Panc1 (cell line): ENCODE data around the gene QSOX1. TPM values are rescaled to one million over a fixed set of nuclear protein-coding genes. Genes with fewer than 3 reads are reported as not detected.
"Not testable (repeated sequence)": the region's sequence is repeated elsewhere in the genome, so short reads cannot be mapped to it uniquely, and the experiment has no call there.

Source experiments
- ATAC-seq: fragments of 200-7000 bp; cut with Tn5 transposase; 2 replicates; pipeline ENCODE4 v1.9.1; 2020; ENCODE audit warnings: mild to moderate bottlenecking, moderate library complexity
- BruUV-seq: library from RNA; stranded (reverse); fragments of 400-500 nt; replicated peaks from 2 replicates; lab custom pipeline; 2021; lab: Mats Ljungman, UMichigan
- CTCF ChIA-PET: fragments of 300-600 bp; sonication (Branson Sonifier 250); formaldehyde crosslinking; loops from one replicate; lab custom pipeline; 2022; ENCODE audit warnings: antibody characterized with exemption; lab: Charles Lee
- POLR2A ChIA-PET: fragments of 300-600 bp; sonication (Branson Sonifier 250); formaldehyde crosslinking; loops from one replicate; lab custom pipeline; 2022; ENCODE audit warnings: antibody characterized with exemption; lab: Charles Lee
- DNase-seq: peaks from one replicate; pipeline ENCODE4 v3.0.0-alpha.2; 2010; ENCODE audit warnings: low read depth, low spot score
- H3K27ac ChIP-seq: 2 replicates; pipeline ENCODE4 v1.5.1; 2011; ENCODE audit warnings: mild to moderate bottlenecking, low read length, inconsistent platforms
- H3K27me3 ChIP-seq: fragments of 200-500 bp; sonication (Bioruptor generic); 2 replicates; pipeline ENCODE4 v1.6.0; 2014; ENCODE audit warnings: low read length, inconsistent platforms; ENCODE audit not compliant: control insufficient read depth, insufficient read depth
- H3K36me3 ChIP-seq: fragments of 200-500 bp; sonication (Bioruptor generic); 2 replicates; pipeline ENCODE4 v1.5.1; 2014; ENCODE audit warnings: inconsistent platforms, mild to moderate bottlenecking, low read length, moderate library complexity; ENCODE audit not compliant: control insufficient read depth, insufficient read depth
- H3K4me1 ChIP-seq: 2 replicates; pipeline ENCODE4 v1.5.1; 2011; ENCODE audit warnings: inconsistent platforms, mild to moderate bottlenecking, low read length, moderate library complexity; ENCODE audit not compliant: control insufficient read depth, insufficient read depth
- H3K4me3 ChIP-seq, 2 experiments: 2 replicates each; pipeline ENCODE4 v1.5.1; 2011 to 2012; ENCODE audit warnings: low read depth in 2 of 2, low read length in 2 of 2, mild to moderate bottlenecking in 2 of 2, inconsistent platforms in 1 of 2, moderate library complexity in 1 of 2
- H3K9me3 ChIP-seq: fragments of 200-500 bp; sonication (Bioruptor generic); 2 replicates; pipeline ENCODE4 v1.5.1; 2014; ENCODE audit warnings: low read depth, mild to moderate bottlenecking, inconsistent platforms, low read length, moderate library complexity; ENCODE audit not compliant: control insufficient read depth, insufficient read depth
- POLR2AphosphoS5 ChIP-seq: IDR thresholded peaks from 2 replicates; pipeline ENCODE4 v1.6.1; 2012; ENCODE audit warnings: mild to moderate bottlenecking, low read depth, low read length, moderate library complexity
- SIN3A ChIP-seq: IDR thresholded peaks from 2 replicates; pipeline ENCODE4 v1.6.1; 2012; ENCODE audit warnings: low read depth, mild to moderate bottlenecking, low read length, moderate library complexity, borderline replicate concordance; ENCODE audit not compliant: insufficient read depth
- TCF7L2 ChIP-seq: IDR thresholded peaks from 2 replicates; pipeline ENCODE4 v1.6.1; 2011; ENCODE audit warnings: mild to moderate bottlenecking, low read depth, low read length, inconsistent platforms
- in situ Hi-C: cut with HindIII; loops from 2 replicates; pipeline ENCODE4 v1.10.0; 2016; ENCODE audit warnings: low sequenced_read_pairs, low pct_unique_long_range_greater_than_20kb
- intact Hi-C: fragments of 100-400 bp; cut with micrococcal nuclease; formaldehyde crosslinking; loops from one replicate; pipeline ENCODE4 v1.10.0; 2022; ENCODE audit not compliant: unreplicated experiment
- total RNA-seq: library from RNA; stranded (reverse); gene quantifications from one replicate; pipeline ENCODE4 v1.2.1, GENCODE V29; 2021; ENCODE audit not compliant: unreplicated experiment
- TF ChIP-seq, protein P1 (sequence below): fragments of 450-650 bp; IDR thresholded peaks from 2 replicates; pipeline ENCODE4 v1.5.1; 2017; ENCODE audit warnings: mild to moderate bottlenecking
- TF ChIP-seq, protein P2 (sequence below), 2 experiments: IDR thresholded peaks; 2 replicates each; pipeline ENCODE4 v1.6.1; 2011 to 2012; ENCODE audit warnings: low read depth in 2 of 2, control low read depth in 1 of 2, low read length in 1 of 2, mild to moderate bottlenecking in 1 of 2, moderate library complexity in 1 of 2; ENCODE audit not compliant: insufficient read depth in 1 of 2

Gene QSOX1
- total RNA-seq, 1 experiment from 2014 or later, result 152 TPM

DNA sequence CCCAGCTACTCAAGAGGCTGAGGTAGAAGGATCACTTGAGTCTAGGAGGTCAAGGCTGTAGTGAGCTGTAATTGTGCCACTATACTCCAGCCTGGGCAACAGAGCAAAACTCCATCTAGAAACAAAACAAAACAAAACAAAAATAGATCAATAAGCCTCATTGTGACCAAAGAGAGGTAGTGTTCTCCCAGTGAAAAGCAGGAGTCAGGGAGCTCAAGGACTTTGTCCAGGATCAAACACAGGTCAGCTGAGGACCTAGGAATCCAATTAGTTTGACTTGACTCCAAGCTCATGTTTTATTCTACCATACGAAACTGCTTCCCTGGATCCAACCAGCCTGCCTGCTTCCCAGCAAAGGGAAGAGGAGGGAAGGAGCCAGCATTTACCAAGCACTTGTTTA lies 21.5 kb upstream of the QSOX1 start:
- in situ Hi-C loops (no loop called here), intact Hi-C loops (no loop called here)
- ChIA-PET POLR2A (interaction anchor here (1.2 kb wide), 1 partner anchor 12 kb away, joined by 3 read pairs; no protein-coding TSS in a partner anchor), CTCF (no interaction called here)
- no TSS peak for BruUV-seq
- no peak overlapping the region for H3K4me3 ChIP-seq
- no peak overlapping the region for H3K27ac ChIP-seq
- ATAC-seq, result no peak
- DNase-seq, result no peak
- no peaks in the 10 kb centered on the region for H3K36me3 ChIP-seq
- no peaks in the 10 kb centered on the region for H3K4me1 ChIP-seq
- TF ChIP-seq TCF7L2 (no peak), SIN3A (no peak), POLR2AphosphoS5 (no peak)
- TF ChIP-seq, protein P1, sequence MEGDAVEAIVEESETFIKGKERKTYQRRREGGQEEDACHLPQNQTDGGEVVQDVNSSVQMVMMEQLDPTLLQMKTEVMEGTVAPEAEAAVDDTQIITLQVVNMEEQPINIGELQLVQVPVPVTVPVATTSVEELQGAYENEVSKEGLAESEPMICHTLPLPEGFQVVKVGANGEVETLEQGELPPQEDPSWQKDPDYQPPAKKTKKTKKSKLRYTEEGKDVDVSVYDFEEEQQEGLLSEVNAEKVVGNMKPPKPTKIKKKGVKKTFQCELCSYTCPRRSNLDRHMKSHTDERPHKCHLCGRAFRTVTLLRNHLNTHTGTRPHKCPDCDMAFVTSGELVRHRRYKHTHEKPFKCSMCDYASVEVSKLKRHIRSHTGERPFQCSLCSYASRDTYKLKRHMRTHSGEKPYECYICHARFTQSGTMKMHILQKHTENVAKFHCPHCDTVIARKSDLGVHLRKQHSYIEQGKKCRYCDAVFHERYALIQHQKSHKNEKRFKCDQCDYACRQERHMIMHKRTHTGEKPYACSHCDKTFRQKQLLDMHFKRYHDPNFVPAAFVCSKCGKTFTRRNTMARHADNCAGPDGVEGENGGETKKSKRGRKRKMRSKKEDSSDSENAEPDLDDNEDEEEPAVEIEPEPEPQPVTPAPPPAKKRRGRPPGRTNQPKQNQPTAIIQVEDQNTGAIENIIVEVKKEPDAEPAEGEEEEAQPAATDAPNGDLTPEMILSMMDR, result no peak
- TF ChIP-seq, protein P2, sequence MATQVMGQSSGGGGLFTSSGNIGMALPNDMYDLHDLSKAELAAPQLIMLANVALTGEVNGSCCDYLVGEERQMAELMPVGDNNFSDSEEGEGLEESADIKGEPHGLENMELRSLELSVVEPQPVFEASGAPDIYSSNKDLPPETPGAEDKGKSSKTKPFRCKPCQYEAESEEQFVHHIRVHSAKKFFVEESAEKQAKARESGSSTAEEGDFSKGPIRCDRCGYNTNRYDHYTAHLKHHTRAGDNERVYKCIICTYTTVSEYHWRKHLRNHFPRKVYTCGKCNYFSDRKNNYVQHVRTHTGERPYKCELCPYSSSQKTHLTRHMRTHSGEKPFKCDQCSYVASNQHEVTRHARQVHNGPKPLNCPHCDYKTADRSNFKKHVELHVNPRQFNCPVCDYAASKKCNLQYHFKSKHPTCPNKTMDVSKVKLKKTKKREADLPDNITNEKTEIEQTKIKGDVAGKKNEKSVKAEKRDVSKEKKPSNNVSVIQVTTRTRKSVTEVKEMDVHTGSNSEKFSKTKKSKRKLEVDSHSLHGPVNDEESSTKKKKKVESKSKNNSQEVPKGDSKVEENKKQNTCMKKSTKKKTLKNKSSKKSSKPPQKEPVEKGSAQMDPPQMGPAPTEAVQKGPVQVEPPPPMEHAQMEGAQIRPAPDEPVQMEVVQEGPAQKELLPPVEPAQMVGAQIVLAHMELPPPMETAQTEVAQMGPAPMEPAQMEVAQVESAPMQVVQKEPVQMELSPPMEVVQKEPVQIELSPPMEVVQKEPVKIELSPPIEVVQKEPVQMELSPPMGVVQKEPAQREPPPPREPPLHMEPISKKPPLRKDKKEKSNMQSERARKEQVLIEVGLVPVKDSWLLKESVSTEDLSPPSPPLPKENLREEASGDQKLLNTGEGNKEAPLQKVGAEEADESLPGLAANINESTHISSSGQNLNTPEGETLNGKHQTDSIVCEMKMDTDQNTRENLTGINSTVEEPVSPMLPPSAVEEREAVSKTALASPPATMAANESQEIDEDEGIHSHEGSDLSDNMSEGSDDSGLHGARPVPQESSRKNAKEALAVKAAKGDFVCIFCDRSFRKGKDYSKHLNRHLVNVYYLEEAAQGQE (IDR thresholded peaks at IDR 0.05; ENCODE audit: insufficient read depth in 1 of 2, low read depth in 2 of 2, low read length in 1 of 2), result no peak
- H3K9me3 ChIP-seq, result peaks cover 5% of the 10 kb centered on the region; the same call in 1 of the 2 replicates
- H3K27me3 ChIP-seq, result no peaks in the 10 kb centered on the region

DNA sequence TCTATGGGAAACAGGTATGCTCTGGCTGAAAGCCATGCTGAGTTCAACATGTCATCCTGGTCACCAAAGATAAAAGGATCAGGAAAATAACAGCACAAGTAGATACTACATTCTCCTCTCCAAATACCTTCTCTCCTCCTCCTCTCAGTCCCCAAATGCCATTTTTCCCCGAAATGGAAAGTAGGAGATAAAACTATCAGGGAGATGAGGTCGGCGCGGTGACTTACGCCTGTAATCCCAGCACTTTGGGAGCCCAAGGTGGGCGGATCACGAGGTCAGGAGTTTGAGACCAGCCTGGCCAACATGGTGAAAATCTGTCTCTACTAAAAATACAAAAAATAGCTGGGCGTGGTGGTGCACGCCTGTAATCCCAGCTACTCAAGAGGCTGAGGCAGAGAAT lies 21.0 kb upstream of the QSOX1 start:
- ATAC-seq, H3K27me3 ChIP-seq, H3K36me3 ChIP-seq, H3K9me3 ChIP-seq, DNase-seq, intact Hi-C loops, H3K27ac ChIP-seq, in situ Hi-C loops, H3K4me3 ChIP-seq, H3K4me1 ChIP-seq, CTCF ChIA-PET, BruUV-seq: not testable (repeated sequence)
- POLR2A ChIA-PET, result interaction anchor here (1.2 kb wide), 1 partner anchor 12 kb away, joined by 3 read pairs; no protein-coding TSS in a partner anchor

DNA sequence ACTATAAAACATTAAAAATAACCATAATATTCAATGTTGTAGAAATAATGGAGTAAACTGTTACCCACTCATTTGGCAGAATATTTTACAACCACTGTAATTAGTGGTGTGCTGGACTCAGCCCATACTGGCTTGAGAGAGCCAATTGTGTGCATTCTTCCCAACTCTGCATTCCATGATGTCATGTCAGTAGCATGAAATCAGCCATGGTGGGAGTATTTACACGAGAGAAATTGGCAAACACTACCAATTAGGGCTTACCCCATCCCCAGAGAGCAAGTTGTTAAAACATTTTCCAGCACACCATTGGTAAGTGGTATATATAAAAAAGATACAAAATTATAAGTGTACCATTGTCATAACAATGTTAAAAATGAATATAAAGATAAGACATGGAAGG lies 19.1 kb upstream of the QSOX1 start:
- in situ Hi-C loops (no loop called here), intact Hi-C loops (no loop called here)
- POLR2A ChIA-PET, result no interaction called here
- ATAC-seq (no peak), DNase-seq (no peak)
- TF ChIP-seq, protein P2 (IDR thresholded peaks at IDR 0.05; ENCODE audit: insufficient read depth in 1 of 2, low read depth in 2 of 2, low read length in 1 of 2), result no peak
- TF ChIP-seq POLR2AphosphoS5, result no peak
- TF ChIP-seq TCF7L2, result no peak
- no TSS peak for BruUV-seq
- H3K27me3 ChIP-seq, result no peaks in the 10 kb centered on the region
- H3K9me3 ChIP-seq, result peaks cover 5% of the 10 kb centered on the region; the same call in 1 of the 2 replicates
- H3K27ac ChIP-seq, result no peak overlapping the region
- CTCF ChIA-PET, result interaction anchor here (0.7 kb wide), 1 partner anchor 104 kb away, joined by 4 read pairs; no protein-coding TSS in a partner anchor
- no peak overlapping the region for H3K4me3 ChIP-seq
- H3K36me3 ChIP-seq, result no peaks in the 10 kb centered on the region
- no peaks in the 10 kb centered on the region for H3K4me1 ChIP-seq
